ENCODE data around the gene THEM4.
"Not testable (repeated sequence)": the region's sequence is repeated elsewhere in the genome, so short reads cannot be mapped to it uniquely, and the experiment has no call there.

The THEM4 gene

GRCh38 chr1:151935154-151935553 lies 25.8 kb upstream of the THEM4 start:
- no peak for DNase-seq (ENCODE audit: low read depth in 2 of 2)

- DNase-seq (ENCODE audit: low read depth in 2 of 2), result no peak
These were observed 24.8 kb upstream of the THEM4 start for GRCh38 chr1:151934048-151934493.

- no peak for DNase-seq (ENCODE audit: low read depth in 2 of 2)
These were observed 15.6 kb upstream of the THEM4 start for GRCh38 chr1:151924691-151925587.

GRCh38 chr1:151923422-151923821 lies 14.1 kb upstream of the THEM4 start:
- no peak for DNase-seq (ENCODE audit: low read depth in 2 of 2)

- DNase-seq (ENCODE audit: low read depth in 2 of 2), result no peak
These were observed 10.8 kb upstream of the THEM4 start for GRCh38 chr1:151920149-151920548.

- DNase-seq (ENCODE audit: low read depth in 2 of 2), result no peak
These were observed 9.7 kb upstream of the THEM4 start for GRCh38 chr1:151918819-151919610.

- no peak for DNase-seq (ENCODE audit: low read depth in 2 of 2)
These were observed 8.8 kb upstream of the THEM4 start for GRCh38 chr1:151918156-151918555.

GRCh38 chr1:151916726-151917370 lies 7.5 kb upstream of the THEM4 start:
- DNase-seq (ENCODE audit: low read depth in 2 of 2), result no peak

- no peak for DNase-seq (ENCODE audit: low read depth in 2 of 2)
These were observed 5.9 kb upstream of the THEM4 start for GRCh38 chr1:151915061-151915686.

- no peak for DNase-seq (ENCODE audit: low read depth in 2 of 2)
These were observed 4.8 kb upstream of the THEM4 start for GRCh38 chr1:151914076-151914475.

- DNase-seq (ENCODE audit: low read depth in 2 of 2), result no peak
These were observed 3.7 kb upstream of the THEM4 start for GRCh38 chr1:151912973-151913372.

GRCh38 chr1:151908228-151908691 lies 1.1 kb downstream of the THEM4 start:
- DNase-seq (ENCODE audit: low read depth in 2 of 2), result no peak

- no peak for DNase-seq (ENCODE audit: low read depth in 2 of 2)
These were observed 1.8 kb downstream of the THEM4 start for GRCh38 chr1:151907363-151908139.

- DNase-seq (ENCODE audit: low read depth in 2 of 2), result not testable (repeated sequence)
These were observed 3.0 kb downstream of the THEM4 start for GRCh38 chr1:151906324-151906645.

- DNase-seq (ENCODE audit: low read depth in 2 of 2), result not testable (repeated sequence)
These were observed 3.6 kb downstream of the THEM4 start for GRCh38 chr1:151905443-151906323.

- peak; percentile 21 to 44 for DNase-seq (ENCODE audit: low read depth in 2 of 2)
These were observed 4.3 kb downstream of the THEM4 start for GRCh38 chr1:151905070-151905442.

- DNase-seq (ENCODE audit: low read depth in 2 of 2), result no peak
These were observed 6.5 kb downstream of the THEM4 start for GRCh38 chr1:151902858-151903257.

- not testable (repeated sequence) for DNase-seq (ENCODE audit: low read depth in 2 of 2)
These were observed 8.5 kb downstream of the THEM4 start for GRCh38 chr1:151900804-151901203.

GRCh38 chr1:151898519-151898991 lies 10.8 kb downstream of the THEM4 start:
- no peak for DNase-seq (ENCODE audit: low read depth in 2 of 2)

- DNase-seq (ENCODE audit: low read depth in 2 of 2), result no peak
These were observed 11.3 kb downstream of the THEM4 start for GRCh38 chr1:151897991-151898431.

Measured in stimulated activated CD4-positive, alpha-beta T cell treated with anti-CD3 and anti-CD28 coated beads, Interleukin-12 subunit alpha, Interleukin-12 subunit beta, amount 100 ng/mL, for 24 hours (primary cell).